Hematopoietic multipotent progenitor cell treated with erythropoietin and hydrocortisone succinate and interleukin-3 and kit ligand, for 6 days (in vitro differentiated cells): ENCODE measurements around the gene NIPA2.
A peak's percentile ranks its signal among the peaks of the same experiment; 100 is the strongest.

Experiments
- DNase-seq: peaks from one replicate; pipeline ENCODE4 v3.0.0-alpha.2; 2015

The NIPA2 gene

GRCh38 chr15:22839046-22839695, 705 bp downstream of the NIPA2 start:
- peak; percentile 33 for DNase-seq

- DNase-seq, result no peak
Observed at GRCh38 chr15:22844421-22845288, 6.2 kb downstream of the NIPA2 start.

- DNase-seq, result no peak
Observed at GRCh38 chr15:22845289-22845900, 6.9 kb downstream of the NIPA2 start.

- no peak for DNase-seq
Observed at GRCh38 chr15:22846073-22846472, 7.6 kb downstream of the NIPA2 start.

GRCh38 chr15:22850055-22850454, 11.6 kb downstream of the NIPA2 start:
- no peak for DNase-seq

GRCh38 chr15:22851513-22851912, 13.0 kb downstream of the NIPA2 start:
- DNase-seq, result no peak

- no peak for DNase-seq
Observed at GRCh38 chr15:22855791-22856190, 17.3 kb downstream of the NIPA2 start.

- no peak for DNase-seq
Observed at GRCh38 chr15:22856659-22857058, 18.2 kb downstream of the NIPA2 start.

GRCh38 chr15:22861161-22861560, 22.7 kb downstream of the NIPA2 start:
- DNase-seq, result no peak

- DNase-seq, result no peak
Observed at GRCh38 chr15:22863356-22863755, 24.9 kb downstream of the NIPA2 start.

GRCh38 chr15:22866079-22866478, 27.6 kb downstream of the NIPA2 start:
- DNase-seq, result peak; percentile 41

- DNase-seq, result no peak
Observed at GRCh38 chr15:22867886-22868285, 29.4 kb downstream of the NIPA2 start.

- no peak for DNase-seq
Observed at GRCh38 chr15:22868495-22868894, 30.0 kb downstream of the NIPA2 start.

GRCh38 chr15:22868928-22869327, 30.5 kb downstream of the NIPA2 start:
- no peak for DNase-seq

- no peak for DNase-seq
Observed at GRCh38 chr15:22869856-22870255, 31.4 kb downstream of the NIPA2 start.

GRCh38 chr15:22870865-22871264, 32.4 kb downstream of the NIPA2 start:
- no peak for DNase-seq

- no peak for DNase-seq
Observed at GRCh38 chr15:22871481-22872086, 33.1 kb downstream of the NIPA2 start.

- DNase-seq, result no peak
Observed at GRCh38 chr15:22872936-22873701, 34.7 kb downstream of the NIPA2 start.

GRCh38 chr15:22873841-22874240, 35.4 kb downstream of the NIPA2 start:
- DNase-seq, result no peak

GRCh38 chr15:22874256-22874655, 35.8 kb downstream of the NIPA2 start:
- no peak for DNase-seq

- DNase-seq, result no peak
Observed at GRCh38 chr15:22874966-22875365, 36.5 kb downstream of the NIPA2 start.

- no peak for DNase-seq
Observed at GRCh38 chr15:22877117-22877516, 38.7 kb downstream of the NIPA2 start.

GRCh38 chr15:22877607-22878006, 39.1 kb downstream of the NIPA2 start:
- DNase-seq, result no peak
